CD4-positive, alpha-beta T cell treated with Interleukin-4 for 1 hour (primary cell): ENCODE results near the gene RABGAP1L.
"Not testable (repeated sequence)": the region's sequence is repeated elsewhere in the genome, so short reads cannot be mapped to it uniquely, and the experiment has no call there.

Experiments
- DNase-seq, 2 donors: peaks; one replicate each; pipeline ENCODE4 v3.0.0-alpha.2; 2020 to 2022

The RABGAP1L gene

DNA sequence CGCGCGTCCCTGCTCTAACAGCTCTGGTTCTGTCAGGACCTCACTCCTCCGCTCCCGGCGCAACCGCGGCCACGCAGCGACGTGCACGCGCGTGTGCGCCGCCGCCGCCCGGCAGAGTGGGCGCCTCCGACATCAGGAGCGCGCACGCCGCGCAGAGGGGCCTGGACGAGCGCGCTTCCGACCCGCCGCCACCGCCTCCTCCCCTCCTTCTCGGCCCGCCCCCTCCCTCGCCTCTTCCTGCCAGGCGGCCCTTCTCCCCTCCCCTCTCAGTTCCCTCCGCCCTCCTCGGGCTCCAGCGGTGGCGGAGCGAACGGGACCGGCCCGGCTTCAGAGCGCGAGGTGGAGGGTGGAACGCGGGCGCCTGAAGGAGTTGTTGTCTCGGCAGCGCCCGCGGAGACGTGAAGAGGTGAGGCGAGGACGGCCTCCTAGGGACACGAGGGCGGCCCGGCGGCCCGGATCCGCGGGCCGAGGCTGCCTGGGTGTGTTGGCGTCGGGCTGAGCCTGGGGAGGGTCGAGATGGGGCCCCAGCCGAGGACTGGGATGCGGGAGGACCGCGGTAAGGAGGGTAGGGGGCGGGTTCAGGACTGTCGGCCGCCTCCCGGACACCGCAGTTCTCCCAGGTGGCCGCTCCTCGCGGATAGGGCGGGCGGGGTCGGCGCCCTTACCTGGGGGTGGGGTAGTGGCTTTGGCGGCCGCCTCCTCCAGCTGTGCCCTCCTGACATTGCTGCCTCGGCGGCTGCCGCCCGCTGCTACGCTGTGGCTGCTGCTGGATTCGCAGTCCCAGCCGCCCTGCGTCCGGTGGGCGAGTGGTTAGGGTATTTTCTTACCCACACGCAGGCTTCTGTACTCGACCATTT, at the start of gene RABGAP1L:
TSS of gene RABGAP1L (plus strand) at position 269 of the 857 bp plus-strand sequence.
- DNase-seq: peak; percentile 94

DNA sequence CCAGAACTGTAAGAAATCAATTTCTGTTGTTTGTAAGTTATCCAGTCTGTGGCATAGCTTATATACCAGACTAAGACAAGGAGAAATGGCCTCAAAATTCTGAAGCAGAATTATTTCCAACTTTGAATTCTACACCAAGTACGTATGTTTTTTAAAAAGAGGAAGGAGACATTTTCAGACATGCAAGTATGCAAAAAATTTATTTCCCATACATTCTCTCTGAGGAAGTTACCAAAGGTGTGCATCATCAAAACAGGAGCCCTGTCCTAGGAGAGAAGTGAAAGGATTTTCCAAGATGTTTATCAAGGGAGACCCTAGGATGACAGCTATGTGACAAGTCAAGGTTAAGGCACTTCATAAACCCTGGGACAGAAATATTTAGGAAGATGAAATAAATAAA, 49.3 kb upstream of the RABGAP1L start:
- no peak for DNase-seq

DNA sequence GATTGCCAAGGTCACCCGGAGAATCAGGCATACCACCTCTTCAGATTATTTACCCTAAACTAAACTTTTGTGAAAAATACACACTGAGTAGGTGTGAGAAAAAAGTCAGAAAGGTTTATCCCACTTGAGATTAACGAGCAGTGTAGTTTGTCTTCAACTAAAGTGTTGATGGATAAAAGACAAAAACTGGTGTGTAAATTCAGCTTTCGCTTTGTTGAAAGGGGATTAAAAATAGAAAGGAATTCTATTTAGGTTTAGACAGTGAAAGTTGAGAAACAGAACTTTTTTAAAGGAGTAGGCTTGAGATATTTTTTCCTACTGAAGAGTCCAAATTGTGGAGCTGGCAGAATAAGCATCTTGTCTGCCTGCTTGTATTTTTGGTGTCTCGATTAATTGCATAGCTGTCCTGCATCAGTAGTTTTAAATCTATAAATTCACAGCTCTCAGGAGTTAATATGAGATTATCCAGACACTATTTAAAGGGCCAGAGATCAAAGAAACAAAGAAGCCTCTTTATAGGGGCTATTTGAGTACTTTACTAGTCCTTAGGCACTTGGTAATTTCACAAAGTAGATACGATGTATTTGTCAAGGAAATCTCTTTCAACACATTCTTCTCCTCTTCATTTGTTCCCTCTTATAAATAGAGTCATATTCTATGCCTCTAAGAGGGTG, 46.7 kb upstream of the RABGAP1L start:
- no peak for DNase-seq

DNA sequence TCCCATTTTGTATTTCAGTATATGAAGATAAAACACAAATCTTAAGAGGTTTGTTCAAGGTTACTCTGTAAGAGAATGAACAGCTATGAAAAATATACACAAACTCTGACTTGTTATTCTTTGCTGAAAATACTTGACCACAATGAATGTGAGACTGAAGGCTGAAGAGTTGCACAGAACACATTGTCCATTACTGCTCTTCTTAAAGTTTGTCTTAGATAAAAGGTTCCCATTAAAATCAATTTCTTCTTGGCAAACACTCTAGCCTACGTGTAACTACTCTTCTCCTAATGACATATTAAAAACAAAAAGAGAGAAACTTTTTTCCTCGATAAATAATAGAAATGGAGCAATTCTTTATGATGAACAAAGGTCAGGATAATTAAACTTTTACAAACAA, 45.2 kb upstream of the RABGAP1L start:
- DNase-seq: no peak

DNA sequence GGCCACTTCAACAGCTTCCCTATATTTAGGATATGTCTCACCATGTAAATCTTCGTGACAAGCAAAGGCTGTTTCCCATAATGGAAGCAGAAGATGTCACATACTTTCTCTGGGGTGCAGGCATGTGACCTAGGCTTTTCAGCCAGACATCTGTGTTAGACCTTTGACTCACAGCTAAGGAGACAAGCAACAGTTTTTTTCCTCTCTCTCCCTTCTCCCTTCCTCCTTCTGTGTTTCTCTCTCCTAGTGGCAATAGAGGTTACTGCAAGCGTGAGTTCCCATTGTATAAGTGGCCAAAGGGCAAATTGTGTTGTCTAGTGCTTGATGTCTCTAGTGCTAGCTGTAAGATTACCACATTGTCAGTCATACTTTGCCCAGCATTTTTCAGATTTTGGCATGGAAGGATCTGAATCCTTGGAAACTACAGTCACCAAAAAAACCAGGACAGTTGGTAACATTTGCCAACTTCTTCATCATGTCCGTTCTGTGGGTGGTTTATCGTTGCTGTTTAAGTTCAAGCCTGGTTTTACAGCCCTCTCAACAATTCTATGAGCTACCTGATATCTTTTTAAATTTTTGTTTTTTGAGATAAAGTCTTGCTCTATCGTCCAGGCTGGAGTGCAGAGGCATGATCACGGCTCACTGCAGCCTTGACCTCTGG, 44.4 kb upstream of the RABGAP1L start:
- peak in 1 of 2 donors; percentile 45 for DNase-seq

DNA sequence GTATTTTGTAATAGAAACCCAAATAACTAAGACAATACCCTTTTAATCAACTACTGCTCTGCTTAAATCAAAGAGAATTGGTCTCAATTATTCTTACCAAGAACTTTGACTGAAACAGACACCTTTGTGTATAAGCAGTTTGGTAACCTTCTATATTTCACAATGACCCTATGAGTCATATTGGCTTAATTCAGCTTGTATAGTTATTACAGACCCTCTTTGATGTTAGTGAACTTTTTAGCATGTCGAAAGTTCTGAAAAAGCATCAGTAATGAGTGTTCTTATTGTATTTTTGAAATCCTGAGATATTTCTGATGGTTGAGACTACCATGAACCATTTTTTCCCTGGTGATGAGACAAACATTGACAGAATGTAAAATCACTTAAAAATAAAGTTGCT, 43.3 kb upstream of the RABGAP1L start:
- no peak for DNase-seq

DNA sequence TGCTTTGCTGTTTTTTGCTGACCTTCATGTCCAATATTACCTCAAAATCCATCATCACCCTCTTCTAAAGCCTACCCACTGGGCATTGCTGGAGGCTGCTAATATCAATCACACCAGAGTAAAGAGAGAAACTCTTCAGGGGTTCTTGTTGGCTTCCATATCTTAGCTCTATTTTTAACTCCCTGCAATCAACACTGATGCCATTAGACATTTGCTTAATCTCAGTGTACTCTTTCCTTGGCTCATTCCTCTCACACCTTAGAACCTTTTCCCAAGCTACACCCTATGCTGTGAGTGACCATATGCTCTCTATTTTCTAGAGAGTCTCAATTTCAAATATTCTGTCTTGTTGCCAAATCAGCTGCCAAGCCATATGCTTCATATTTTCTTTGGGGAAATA, 40.6 kb upstream of the RABGAP1L start:
- DNase-seq: no peak

DNA sequence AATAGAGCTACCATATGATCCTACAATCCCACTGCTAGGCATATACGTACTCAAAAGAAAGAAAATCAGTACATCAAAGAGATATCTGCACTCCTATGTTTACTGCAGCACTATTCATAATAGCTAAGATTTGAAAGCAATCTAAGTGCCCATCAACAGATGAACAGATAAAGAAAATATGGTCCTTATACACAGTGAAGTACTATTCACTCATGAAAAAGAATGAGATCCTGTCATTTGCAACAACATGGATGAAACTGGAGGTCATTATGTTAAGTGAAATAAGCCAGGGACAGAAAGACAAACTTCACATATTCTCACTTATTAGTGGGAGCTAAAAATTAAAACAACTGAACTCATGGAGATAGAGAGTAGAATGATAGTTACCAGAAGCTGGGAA, 37.0 kb upstream of the RABGAP1L start:
- not testable (repeated sequence) for DNase-seq

DNA sequence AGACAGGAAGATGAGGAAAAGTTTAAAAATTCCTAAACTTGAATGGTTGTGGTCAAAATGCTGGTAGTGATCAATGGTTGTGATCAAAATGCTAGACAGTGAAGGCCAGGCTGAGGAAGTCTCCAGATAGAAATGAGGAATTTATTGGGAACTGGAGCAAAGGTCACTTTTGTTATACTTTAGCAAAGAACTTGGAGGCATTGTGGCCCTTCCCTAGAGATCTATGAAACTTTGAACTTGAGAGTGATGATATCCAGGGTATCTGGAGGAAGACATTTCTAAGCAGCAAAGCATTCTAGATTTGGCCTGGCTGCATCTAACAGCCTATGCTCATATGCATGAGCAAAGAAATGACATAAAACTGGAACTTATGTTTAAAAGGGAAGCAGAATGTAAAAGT, 35.5 kb upstream of the RABGAP1L start:
- no peak for DNase-seq

DNA sequence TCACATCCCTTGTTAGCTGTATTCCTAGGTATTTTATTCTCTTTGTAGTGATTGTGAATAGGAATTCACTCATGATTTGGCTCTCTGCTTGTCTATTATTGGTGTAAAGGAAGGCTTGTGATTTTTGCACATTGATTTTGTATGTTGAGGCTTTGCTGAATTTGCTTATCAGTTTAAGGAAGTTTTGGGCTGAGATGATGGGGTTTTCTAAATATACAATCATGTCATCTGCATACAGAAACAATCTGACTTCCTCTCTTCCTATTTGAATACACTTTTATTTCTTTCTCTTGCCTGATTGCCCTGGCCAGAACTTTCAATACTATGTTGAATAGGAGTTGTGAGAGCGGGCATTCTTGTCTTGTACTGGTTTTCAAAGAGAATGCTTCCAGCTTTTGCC, 32.1 kb upstream of the RABGAP1L start:
- DNase-seq: not testable (repeated sequence)

DNA sequence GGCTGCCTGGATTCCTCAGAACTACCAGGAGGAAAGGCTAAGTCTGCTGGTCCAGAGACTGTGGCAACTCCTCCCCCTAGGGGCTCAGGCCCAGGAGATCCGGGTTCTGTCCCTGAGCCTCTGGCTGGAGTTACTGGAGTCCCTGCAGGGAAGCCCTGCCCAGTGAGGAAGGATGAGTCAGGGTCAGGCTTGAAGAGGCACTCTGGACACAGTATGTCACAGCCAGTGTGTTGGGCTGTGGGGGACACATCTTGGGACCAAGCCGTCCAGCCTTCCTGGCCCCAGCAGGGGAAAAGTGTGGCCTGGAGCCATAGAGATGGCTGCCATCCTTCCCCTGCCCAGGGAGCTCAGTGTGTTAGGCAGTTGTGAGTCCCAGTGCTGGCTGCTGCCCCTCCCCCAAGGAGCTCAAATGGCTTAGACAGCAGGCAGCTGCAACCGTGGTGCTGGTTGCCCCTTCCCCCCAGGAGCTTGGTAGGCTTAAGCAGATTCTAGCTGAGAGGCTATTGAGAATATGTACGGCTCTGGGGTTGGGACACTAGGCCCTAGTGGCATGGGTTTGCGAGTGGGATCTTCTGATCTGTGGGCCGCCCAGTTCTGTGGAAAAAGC, 28.2 kb upstream of the RABGAP1L start:
- DNase-seq: no peak

DNA sequence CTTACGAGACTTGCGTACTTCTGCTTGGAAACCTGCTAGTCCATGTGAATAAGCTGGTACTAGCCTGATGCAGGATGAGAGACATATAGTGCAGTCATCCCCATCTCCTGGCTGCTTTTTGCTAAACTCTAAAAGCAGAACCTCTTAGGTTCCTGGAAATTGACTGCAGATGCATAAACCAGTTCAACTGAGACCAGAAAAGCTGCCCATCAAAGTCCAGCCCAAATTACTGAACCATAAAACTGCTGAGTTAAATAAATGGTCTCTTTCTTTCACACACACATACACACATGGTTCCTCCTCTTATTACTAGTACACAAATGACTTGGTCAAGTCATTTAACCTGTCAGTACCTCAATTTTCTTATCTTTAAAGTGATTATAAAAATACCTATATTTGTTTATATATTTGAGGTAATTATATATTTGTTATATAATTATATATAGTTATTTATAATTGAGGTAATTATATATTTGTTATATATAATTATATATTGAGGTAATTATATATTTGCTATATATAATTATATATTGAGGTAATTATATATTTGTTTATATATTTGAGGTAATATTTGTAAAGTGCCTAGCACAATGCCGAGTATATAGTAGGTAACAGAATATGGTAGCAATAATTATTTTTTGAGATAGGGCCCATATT, 25.2 kb upstream of the RABGAP1L start:
- DNase-seq: peak in 1 of 2 donors; percentile 17

DNA sequence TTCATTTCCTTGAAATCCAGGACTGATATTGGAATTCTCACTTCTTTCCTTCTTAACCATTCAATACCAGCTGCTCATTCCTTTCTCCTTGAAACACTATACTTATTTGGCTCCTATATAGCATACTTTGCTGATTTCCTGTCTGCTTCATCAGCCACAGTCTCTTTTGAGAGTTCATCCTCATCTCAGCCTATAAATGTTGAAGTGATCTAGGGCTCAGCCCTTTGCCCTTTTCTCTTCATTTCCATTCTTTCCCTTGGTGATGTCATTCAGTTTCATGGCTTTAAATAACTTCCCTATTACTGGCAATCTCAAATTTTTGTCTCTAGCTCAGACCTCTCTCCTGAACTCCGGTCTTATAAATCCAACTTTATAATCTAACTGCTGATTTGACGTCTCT, 24.1 kb upstream of the RABGAP1L start:
- DNase-seq: no peak

DNA sequence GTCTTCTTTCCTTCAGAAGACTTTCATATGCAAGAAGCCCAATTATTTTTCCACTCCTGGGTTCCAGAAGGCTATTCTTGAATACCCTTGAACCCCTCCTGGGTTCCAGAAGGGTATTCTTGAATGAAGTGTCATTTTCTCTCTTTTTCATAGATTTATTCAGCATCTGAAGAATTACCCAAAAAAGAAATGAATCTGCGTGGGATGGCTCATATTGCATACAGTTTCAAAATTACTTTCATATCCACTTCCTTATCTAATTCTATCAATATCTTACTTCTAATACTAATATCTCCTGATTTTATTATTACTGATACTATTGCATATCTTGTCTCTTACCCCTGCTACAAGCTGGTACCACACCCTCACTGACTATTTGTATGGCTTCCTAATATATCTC, 22.6 kb upstream of the RABGAP1L start:
- DNase-seq: no peak

DNA sequence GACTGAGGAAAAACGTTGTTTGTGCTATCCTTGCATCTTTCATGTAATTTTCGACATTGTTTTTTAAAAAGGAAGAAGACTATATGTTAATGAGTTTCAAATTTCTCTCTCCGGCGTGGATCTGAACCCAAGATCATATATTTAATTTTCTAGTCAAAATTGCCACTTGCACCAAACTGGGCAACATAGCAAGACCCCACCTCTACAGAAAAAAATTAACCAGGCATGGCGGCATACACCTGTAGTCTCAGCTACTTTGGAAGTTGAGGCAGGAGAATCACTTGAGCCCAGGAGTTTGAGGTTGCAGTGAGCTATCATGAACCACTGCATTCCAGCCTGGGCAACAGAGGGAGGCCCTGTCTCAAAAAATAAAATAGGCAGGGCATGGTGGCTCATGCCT, 16.5 kb upstream of the RABGAP1L start:
- no peak for DNase-seq

DNA sequence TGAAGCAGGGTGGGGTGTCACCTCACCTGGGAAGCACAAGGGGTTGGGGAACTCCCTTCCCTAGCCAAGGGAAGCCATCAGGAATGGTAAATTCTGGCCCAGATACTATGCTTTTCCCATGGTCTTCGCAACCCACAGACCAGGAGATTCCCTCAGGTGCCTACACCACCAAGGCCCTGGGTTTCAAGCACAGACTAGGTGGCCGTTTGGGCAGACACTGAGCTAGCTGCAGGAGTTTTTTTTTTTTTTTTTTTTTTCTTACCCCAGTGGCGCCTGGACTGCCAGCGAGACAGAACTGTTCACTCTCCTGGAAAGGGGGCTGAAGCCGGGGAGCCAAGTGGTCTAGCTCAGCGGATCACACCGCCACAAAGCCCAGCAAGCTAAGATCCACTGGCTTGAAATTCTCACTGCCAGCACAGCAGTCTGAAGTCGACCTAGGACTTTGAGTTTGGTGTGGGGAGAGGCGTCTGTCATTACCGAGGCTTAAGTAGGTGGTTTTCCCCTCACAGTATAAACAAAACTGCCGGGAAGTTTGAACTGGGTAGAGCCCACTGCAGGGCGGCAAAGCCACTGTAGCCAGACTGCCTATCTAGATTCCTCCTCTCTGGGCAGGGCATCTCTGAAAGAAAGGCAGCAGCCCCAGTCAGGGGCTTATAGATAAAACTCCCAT, 15.5 kb upstream of the RABGAP1L start:
- not testable (repeated sequence) for DNase-seq

DNA sequence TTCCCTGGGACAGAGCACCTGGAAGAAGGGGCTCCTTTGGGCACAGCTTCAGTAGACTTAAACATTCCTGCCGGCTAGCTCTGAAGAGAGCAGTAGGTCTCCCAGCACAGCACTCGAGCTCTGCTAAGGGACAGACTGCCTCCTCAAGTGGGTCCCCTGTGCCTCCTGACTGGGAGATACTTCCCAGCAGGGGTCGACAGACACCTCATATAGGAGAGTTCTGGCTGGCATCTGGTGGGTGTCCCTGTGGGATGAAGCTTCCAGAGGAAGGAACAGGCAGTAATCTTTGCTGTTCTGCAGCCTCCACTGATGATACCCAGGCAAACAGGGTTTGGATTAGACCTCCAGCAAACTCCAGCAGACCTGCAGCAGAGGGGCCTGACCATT, 14.9 kb upstream of the RABGAP1L start:
- DNase-seq: not testable (repeated sequence)

DNA sequence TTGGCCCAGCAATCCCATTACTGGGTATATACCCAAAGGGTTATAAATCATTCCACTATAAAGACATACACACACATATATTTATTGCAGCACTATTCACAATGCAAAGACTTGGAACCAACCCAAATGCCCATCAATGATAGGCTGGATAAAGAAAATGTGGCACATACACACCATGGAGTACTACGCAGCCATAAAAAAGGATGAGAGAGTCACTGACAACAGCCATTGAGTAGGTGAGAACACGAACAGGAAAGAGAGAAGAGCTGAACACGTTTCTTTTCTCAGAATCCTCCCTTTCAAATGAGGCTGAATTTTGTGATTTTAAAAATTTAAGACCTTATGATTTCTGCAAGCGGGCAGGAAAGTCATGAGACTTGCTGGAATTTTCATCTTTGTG, 10.1 kb upstream of the RABGAP1L start:
- DNase-seq: no peak

DNA sequence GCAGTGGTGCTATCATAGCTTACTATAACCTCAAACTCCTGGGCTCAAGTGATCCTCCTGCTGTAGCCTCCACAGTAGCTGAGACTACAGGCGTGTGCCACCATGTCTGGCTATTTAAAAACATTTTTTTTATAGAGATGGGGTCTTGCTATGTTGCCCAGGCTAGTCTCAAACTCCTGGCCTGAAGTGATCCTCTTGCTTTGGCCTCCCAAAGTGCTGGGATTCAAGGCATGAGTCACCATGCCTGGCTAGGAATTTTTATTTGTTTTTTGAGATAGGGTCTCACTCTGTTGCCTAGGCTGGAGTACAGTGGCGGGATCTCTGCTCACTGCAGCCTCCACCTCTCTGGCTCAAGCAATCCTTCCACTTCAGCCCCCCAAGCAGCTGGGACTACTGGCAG, 8.8 kb upstream of the RABGAP1L start:
- DNase-seq: no peak

DNA sequence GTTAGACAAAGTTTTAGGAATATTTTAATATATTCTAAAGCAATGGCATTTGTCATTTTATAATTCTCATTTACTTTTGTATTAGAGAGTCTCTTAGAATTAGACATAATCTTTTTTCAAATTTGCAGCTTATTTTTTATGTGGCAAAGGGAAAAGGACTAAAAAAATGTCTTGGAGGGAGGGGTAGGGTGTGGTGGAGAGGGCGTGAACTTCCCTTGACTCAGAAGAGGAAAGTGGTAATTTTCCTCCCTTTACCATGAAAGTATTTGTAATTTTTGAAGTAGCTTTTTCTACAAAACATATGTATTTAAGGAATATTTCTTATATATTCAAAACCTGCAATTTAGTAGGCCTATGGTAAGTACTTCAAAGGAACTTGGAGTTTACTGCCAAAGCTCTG, 6.9 kb upstream of the RABGAP1L start:
- DNase-seq: no peak

DNA sequence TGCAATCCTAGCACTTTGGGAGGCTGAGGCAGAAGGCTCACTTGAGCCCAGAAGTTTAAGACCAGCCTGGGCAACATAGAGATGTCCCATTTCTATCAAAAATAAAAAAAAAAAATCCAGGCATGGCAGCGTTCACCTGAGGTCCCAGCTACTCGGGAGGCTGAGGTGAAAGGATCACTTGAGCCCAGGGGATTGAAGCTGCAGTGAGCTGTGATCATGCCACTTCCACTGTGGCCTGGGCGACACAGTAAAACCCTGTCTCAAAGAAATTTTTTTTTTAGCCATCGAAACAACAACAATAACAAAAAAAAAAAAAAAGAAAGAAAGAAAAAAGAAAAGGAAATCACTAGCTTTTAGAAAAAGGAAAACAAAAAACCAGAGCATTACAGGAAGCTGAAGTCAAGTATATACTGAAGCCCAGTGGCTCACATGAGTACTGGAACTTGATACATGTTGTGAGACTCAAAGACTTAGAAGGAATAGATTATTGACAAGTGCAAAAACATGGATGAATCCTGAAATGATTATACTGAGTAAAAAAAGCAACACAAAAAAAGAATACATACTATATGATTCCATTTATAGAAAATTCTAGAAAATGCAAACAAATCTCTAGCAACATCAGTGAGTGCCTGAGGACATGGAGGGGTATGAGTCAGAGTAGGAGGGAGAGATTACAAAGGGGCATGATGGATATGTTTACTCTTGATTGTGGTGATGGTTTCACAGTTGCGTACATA, 6.1 kb upstream of the RABGAP1L start:
- DNase-seq: peak in 1 of 2 donors; percentile 31

DNA sequence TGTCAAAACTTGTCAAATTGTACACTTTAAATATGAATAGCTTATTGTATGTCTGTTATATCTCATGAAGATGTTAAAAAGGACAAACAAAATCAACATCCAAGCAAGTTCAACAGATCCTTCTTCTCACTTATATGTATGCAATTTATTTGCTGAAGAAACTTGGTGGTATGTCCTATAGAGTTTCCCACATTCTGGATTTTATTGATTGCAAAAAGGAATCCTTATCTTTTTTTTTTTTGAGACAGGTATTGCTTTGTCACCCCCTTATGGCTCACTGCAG, 5.6 kb upstream of the RABGAP1L start:
- no peak for DNase-seq
